Esophagus muscularis mucosa (tissue), 4 donors: ENCODE results near the gene TLE3. TPM values are rescaled to one million over a fixed set of nuclear protein-coding genes. Genes with fewer than 3 reads are reported as not detected.
A peak's percentile ranks its signal among the peaks of the same experiment; 100 is the strongest.

Source experiments
- DNase-seq: peaks from one replicate; pipeline ENCODE4 v3.0.0-alpha.2; 2017; ENCODE audit errors: extremely low spot score
- H3K27ac ChIP-seq, 4 donors: fragments of 200-600 bp; sonication (generic); replicated peaks in 1 of 4; 1 replicate in 3 of 4; 2 replicates in 1 of 4; pipeline ENCODE4 v1.5.1; 2016 to 2019; ENCODE audit warnings: mild to moderate bottlenecking in 1 of 4
- H3K27me3 ChIP-seq, 4 donors: fragments of 200-600 bp; sonication (generic); one replicate each; pipeline versions ENCODE4 v1.5.1 to v1.6.0; 2016 to 2019
- H3K36me3 ChIP-seq, 4 donors: fragments of 200-600 bp; sonication (generic); one replicate each; pipeline ENCODE4 v1.5.1; 2016 to 2019
- H3K4me1 ChIP-seq, 4 donors: fragments of 200-600 bp; sonication (generic); one replicate each; pipeline ENCODE4 v1.5.1; 2016 to 2019
- H3K4me3 ChIP-seq, 4 donors: fragments of 200-600 bp; sonication (generic); 1 replicate in 2 of 4; 2 replicates in 2 of 4; pipeline ENCODE4 v1.5.1; 2016 to 2019; ENCODE audit warnings: mild to moderate bottlenecking in 4 of 4, moderate library complexity in 1 of 4
- H3K9me3 ChIP-seq, 4 donors: fragments of 200-600 bp; sonication (generic); 1 replicate in 3 of 4; 2 replicates in 1 of 4; pipeline ENCODE4 v1.5.1; 2016 to 2019
- EP300 ChIP-seq: sonication (generic); formaldehyde crosslinking; IDR thresholded peaks from one replicate; pipeline ENCODE4 v1.6.1; 2017; ENCODE audit warnings: antibody characterized with exemption
- POLR2A ChIP-seq: fragments of 450-650 bp; IDR thresholded peaks from one replicate; pipeline ENCODE4 v1.6.1; 2017; ENCODE audit warnings: antibody characterized with exemption, moderate library complexity, mild to moderate bottlenecking, low read depth
- POLR2AphosphoS5 ChIP-seq, 2 donors: sonication (generic); formaldehyde crosslinking; IDR thresholded peaks; one replicate each; pipeline ENCODE4 v1.6.1; 2017; ENCODE audit warnings: antibody characterized with exemption in 2 of 2
- WGBS: methylation state at CpG from one replicate; pipeline ENCODE4 v1.1.5; 2018; 5-methylcytosine and 5-hydroxymethylcytosine counted together
- intact Hi-C: fragments of 100-400 bp; cut with DNase I; formaldehyde crosslinking; loops from one replicate; pipeline ENCODE4 v1.15.1; 2023
- total RNA-seq, 4 donors: library from RNA; depleted of rRNA; stranded (reverse); fragments of >200 nt; gene quantifications; one replicate each; pipeline versions ENCODE4 v1.1.0 to v1.2.1, GENCODE V29; 2016
- TF ChIP-seq, protein P1 (sequence below), 3 experiments: fragments of 200-600 bp in 2 of 3; fragments of 450-650 bp in 1 of 3; sonication (generic) in 2 of 3; IDR thresholded peaks; one replicate each; pipeline ENCODE4 v1.5.1; 2017 to 2019; ENCODE audit warnings: antibody characterized with exemption in 3 of 3, mild to moderate bottlenecking in 2 of 3, moderate library complexity in 1 of 3

The TLE3 gene
- total RNA-seq, 4 donors from 2014 or later: 35.7 to 81.3 (median 59.2) TPM

DNA sequence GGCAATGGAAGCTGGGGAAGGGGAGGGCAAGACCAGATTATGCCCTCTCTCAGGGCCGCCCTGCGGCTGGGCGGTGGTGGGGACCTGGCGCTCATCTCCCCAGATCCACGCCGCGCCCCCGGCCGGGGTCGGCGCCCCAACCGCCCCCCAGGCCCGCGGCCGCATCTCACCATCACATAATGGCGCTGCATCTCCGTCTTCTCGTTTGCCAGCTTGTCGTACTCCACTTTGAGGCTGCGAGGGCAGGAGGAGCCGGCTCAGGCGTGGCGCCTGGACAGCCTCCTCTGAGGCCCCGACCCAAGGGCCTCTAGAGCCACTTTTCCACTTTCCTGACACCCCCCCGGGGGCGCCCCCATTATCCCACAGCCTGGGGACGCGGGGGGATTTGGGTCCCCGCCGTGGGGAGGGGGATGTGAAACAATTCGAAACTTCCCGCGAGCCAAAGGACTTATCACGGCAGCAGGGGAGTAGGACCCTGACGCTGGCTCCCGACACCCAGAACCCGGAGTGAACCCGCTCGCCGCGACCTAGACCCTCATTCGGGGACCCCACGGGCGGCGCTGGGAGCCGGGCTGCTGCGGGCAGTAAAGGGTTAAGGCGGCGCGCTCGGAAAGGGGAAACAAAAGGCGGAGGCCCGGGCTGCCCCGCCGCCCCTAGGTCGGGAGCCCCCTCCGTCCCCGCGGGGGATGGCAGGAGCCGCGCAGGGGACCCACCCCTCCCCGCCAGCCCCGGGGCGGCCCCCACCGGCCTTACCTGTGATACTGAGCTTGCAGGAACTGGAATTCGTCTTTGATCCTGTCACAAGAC, 2.1 kb downstream of the TLE3 start:
- peak overlapping the region; percentile 92 to 98 (median 96) for H3K27ac ChIP-seq
- H3K9me3 ChIP-seq: no peaks in the 10 kb centered on the region
- H3K4me1 ChIP-seq: peaks cover 57 to 80% (median 76%) of the 10 kb centered on the region in 4 donors
- peak overlapping the region; percentile 90 to 97 (median 94) for H3K4me3 ChIP-seq
- no peak for TF ChIP-seq EP300
- TF ChIP-seq, protein P1, sequence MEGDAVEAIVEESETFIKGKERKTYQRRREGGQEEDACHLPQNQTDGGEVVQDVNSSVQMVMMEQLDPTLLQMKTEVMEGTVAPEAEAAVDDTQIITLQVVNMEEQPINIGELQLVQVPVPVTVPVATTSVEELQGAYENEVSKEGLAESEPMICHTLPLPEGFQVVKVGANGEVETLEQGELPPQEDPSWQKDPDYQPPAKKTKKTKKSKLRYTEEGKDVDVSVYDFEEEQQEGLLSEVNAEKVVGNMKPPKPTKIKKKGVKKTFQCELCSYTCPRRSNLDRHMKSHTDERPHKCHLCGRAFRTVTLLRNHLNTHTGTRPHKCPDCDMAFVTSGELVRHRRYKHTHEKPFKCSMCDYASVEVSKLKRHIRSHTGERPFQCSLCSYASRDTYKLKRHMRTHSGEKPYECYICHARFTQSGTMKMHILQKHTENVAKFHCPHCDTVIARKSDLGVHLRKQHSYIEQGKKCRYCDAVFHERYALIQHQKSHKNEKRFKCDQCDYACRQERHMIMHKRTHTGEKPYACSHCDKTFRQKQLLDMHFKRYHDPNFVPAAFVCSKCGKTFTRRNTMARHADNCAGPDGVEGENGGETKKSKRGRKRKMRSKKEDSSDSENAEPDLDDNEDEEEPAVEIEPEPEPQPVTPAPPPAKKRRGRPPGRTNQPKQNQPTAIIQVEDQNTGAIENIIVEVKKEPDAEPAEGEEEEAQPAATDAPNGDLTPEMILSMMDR (IDR thresholded peaks at IDR 0.05): peak in 1 of 3 experiments; percentile 10
- intact Hi-C loops: loop anchor here (10.0 kb wide), 2 partner anchors 71 to 369 kb away; no protein-coding TSS in a partner anchor
- DNase-seq: no peak
- WGBS: 22% methylated on average over 20 of the region's 66 CpGs
- peaks cover 0 to under 1% (median 0%) of the 10 kb centered on the region in 4 donors for H3K36me3 ChIP-seq
- no peaks in the 10 kb centered on the region for H3K27me3 ChIP-seq

DNA sequence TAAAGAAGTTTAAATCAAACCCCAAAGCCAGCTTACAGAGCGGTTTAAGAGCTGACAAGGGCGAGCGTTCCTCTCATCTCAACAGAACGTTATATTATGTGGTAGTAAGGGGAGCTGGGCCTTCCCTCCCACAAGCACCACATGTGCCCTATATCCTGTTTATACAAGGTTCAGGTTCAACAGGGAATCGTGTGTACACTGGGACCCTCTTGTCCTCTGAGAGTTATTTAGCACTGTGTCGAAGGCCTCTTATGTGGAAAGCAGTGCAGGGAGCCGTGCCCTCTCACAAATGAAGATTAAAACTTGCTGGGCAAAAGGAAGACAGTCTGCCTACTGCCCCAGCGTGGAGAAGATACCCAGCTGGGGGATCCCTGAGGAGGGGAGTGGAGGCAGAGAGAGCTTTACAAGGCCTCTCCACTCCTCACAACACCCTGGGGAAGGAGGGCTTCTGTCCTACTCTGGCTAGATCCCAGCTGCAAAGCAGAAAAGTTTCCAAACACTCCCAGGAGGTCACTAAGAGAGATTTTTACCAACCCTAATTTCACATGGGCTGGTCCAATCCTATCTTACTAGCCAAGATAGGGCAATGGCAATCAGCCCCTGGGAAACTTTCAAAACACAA, 2.9 kb downstream of the TLE3 start:
- 54% methylated on average over 8 of the region's 8 CpGs for WGBS
- TF ChIP-seq POLR2AphosphoS5 (IDR thresholded peaks at IDR 0.05) (no peak), POLR2A (no peak), EP300 (no peak)
- TF ChIP-seq, protein P1 (IDR thresholded peaks at IDR 0.05): no peak
- no peaks in the 10 kb centered on the region for H3K9me3 ChIP-seq
- H3K4me1 ChIP-seq: peaks cover 53 to 80% (median 76%) of the 10 kb centered on the region in 4 donors
- peak overlapping the region; percentile 90 to 97 (median 94) for H3K4me3 ChIP-seq
- H3K27me3 ChIP-seq: no peaks in the 10 kb centered on the region
- DNase-seq: no peak
- H3K36me3 ChIP-seq: peaks cover 0 to 8% (median 3%) of the 10 kb centered on the region in 4 donors
- peak overlapping the region; percentile 92 to 98 (median 96) for H3K27ac ChIP-seq
- intact Hi-C loops: loop anchor here (10.0 kb wide), 2 partner anchors 70 to 370 kb away; no protein-coding TSS in a partner anchor

DNA sequence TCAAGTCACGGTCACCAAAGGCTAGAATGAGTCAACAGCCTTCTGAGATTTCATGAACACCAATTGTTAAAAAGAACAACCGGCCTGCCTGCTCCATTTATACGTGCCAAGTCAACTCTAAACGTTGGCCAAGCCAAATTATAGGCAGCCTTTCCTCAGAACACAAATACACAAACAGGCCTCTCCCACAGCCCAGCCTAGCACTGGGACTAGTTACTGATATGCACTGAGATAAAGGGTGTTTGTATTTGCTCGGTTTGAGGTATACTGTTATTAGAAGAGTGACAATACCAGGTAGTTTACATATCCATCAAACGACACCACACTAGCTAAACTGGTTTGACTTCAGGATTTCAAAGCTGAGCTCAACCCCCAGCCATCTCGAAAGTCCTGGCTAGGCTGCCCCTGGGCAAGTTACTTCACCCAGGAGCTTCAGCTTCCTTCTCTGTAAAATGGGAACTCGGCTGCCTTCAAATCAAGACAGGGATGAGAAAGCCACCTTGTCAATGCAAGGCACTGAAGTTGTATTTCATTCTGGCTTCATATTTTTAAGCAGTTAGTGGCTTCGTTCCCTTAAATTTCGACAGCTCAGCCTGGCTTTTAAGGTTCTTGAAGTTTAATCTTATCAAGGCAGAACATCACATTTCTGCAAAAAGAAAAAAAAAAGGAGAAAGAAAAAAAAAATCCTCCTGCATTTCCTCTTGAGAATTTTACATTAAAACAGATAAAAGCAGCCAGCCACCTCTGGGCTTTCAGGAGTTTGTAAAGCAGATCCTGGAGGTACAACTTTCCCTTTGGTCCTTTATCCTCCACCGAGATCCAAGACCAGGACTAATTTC, 4.0 kb downstream of the TLE3 start:
- no peak for DNase-seq
- intact Hi-C loops: loop anchor here (10.0 kb wide), 2 partner anchors 69 to 371 kb away; no protein-coding TSS in a partner anchor
- peak overlapping the region in 3 of 4 donors; percentile 2 to 97 (median 3) for H3K4me3 ChIP-seq
- H3K36me3 ChIP-seq: peaks cover 0 to 8% (median 3%) of the 10 kb centered on the region in 4 donors
- no peaks in the 10 kb centered on the region for H3K27me3 ChIP-seq
- TF ChIP-seq POLR2AphosphoS5 (IDR thresholded peaks at IDR 0.05) (no peak), EP300 (no peak), POLR2A (no peak)
- TF ChIP-seq, protein P1 (IDR thresholded peaks at IDR 0.05): no peak
- 49% methylated on average over 11 of the region's 11 CpGs for WGBS
- peaks cover 59 to 86% (median 83%) of the 10 kb centered on the region in 4 donors for H3K4me1 ChIP-seq
- H3K9me3 ChIP-seq: no peaks in the 10 kb centered on the region
- peak overlapping the region; percentile 40 to 97 (median 94) for H3K27ac ChIP-seq

DNA sequence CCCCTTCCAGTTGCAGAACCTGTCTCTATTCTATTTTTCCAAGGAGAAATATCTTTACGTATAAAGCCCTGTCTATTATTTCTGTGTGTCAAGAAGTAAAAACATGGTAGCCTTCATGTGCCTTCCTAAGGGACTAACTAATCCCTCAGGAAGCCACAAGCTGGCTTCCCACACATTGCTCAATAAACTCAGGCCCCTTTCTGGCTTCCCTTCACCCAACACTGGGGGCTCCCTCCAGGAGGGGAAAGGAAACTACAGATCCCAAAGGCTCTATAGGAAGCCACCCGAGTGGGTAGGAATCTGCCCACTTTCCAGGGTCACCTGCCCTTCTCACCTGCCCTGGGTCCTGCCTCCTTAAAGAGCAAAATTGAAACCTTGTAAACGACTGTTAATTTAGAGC, 4.6 kb downstream of the TLE3 start:
- TF ChIP-seq, protein P1 (IDR thresholded peaks at IDR 0.05): no peak
- TF ChIP-seq POLR2AphosphoS5 (IDR thresholded peaks at IDR 0.05): no peak
- no peak for TF ChIP-seq POLR2A
- TF ChIP-seq EP300: no peak
- H3K4me3 ChIP-seq: peak overlapping the region in 2 of 4 donors; percentile 2 to 13
- no peaks in the 10 kb centered on the region for H3K27me3 ChIP-seq
- H3K27ac ChIP-seq: peak overlapping the region; percentile 6 to 97 (median 94)
- H3K4me1 ChIP-seq: peaks cover 58 to 86% (median 83%) of the 10 kb centered on the region in 4 donors
- H3K36me3 ChIP-seq: peaks cover 0 to 8% (median 3%) of the 10 kb centered on the region in 4 donors
- H3K9me3 ChIP-seq: no peaks in the 10 kb centered on the region
- 68% methylated on average over 3 of the region's 3 CpGs for WGBS
- DNase-seq: no peak
- intact Hi-C loops: loop anchor here (10.0 kb wide), 2 partner anchors 68 to 372 kb away; no protein-coding TSS in a partner anchor
